EL (cell line): ENCODE results near the gene TFF3.
A peak's percentile ranks its signal among the peaks of the same experiment; 100 is the strongest.

Experiments used
- DNase-seq: peaks from one replicate; pipeline ENCODE4 v3.0.0-alpha.2; 2016

The TFF3 gene

DNA sequence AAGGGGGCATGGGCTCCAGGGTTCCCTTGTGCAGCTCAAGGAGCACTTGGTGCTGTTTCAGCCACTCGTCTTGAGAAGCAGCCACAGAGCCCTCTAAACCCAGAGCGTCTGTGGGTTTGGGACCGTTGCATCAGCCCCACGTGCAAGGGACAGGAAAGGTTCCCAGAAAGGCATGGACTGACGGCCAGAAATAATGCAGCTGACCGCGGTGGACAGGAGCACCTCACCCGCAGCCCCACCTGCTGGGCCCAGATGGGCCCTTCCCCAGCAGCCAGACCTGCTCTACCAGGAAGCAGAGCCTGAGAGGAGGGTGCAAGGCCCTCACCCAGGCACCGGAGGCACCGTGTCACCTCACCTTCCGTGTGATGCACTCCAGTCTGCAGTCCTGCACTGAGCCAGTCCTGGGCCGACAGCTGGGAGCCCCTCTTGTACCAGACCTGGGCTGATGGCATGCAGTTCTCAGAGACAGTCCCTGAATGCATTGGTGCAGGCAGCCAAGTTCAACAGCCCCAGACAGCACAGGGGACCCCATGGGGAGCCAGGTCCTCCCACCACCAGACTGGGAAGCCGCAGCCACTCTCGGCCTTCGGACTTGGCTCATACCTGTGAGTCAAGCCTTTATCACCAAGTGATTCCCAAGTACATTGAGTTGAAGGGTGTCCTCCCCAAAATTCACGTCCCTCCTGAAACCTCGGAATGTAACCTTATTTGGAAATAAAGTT is 4.8 kb upstream of the TFF3 start:
- no peak for DNase-seq

- no peak for DNase-seq
These were observed 4.2 kb upstream of the TFF3 start for GRCh38 chr21:42319376-42319775.

GRCh38 chr21:42317826-42318746 is 2.9 kb upstream of the TFF3 start:
- no peak for DNase-seq

GRCh38 chr21:42317341-42317741 is 2.1 kb upstream of the TFF3 start:
- no peak for DNase-seq

- no peak for DNase-seq
These were observed 1.7 kb upstream of the TFF3 start for GRCh38 chr21:42316891-42317290.

DNA sequence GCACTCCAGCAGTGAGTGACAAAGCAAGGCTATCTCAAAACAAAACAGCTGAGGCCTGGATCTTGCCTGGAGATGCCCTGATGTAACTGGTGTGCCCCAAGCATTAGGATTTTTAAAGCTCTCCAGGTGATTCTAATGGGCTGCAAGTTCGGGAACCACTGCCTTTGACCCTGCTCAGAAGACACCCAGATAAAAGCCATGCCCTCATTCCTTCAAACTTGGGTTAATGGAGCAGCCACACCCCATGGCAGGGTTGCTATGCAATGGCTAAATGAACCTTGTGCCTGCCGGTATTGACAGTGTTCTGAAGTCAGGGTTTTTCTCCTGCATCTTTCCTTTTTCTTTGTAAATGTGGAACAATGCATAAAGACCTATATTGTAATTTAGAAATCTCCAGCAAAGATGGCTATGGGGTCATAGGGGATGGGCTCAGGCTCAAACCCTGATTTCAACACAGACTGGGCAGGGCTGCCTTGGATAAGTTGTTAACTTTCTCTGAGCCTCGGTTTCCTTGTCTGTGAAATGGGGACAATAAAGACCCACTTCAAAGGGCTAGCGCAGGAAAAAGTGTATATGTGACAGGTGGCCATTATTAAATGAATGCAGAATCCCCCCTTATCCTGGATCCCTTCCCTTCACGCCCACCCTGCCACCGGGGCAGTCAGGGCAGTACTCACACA is 453 bp downstream of the TFF3 start:
- no peak for DNase-seq

- DNase-seq: no peak
These were observed 1.7 kb downstream of the TFF3 start for GRCh38 chr21:42313501-42313969.

- no peak for DNase-seq
These were observed 2.5 kb downstream of the TFF3 start for GRCh38 chr21:42312626-42313104.

- no peak for DNase-seq
These were observed 3.2 kb downstream of the TFF3 start for GRCh38 chr21:42311816-42312625.

- no peak for DNase-seq
These were observed 4.0 kb downstream of the TFF3 start for GRCh38 chr21:42311160-42311559.

DNA sequence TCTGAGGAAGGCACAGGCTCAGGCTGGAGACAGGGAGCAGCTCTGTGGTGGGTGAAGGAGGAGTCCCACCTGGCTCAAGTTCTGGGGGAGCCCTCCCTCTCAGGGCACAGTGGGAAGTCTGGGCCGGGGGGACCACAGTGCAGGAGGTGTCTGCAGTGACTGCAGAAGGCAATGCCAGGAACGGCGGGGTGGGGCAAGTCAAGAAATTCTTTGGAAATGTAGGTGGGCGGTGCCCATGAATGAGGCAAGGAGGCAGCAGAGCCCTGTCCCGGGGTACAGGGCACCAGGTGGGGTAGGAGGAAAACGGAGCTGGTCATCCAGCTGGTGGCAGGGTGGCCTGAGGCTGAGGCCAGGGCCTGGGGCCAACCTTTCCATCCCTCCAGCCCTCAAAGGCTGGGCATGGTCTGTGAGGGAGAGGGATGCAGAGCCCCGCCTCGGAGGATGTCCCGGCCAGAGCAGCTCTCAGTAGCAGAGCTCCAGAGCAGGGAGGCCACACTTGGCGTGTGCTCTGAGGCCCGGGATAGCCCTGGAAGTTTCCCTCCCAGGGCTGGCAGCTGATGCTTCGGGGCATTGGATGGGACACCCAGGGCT is 4.7 kb downstream of the TFF3 start:
- DNase-seq: no peak

GRCh38 chr21:42309753-42310213 is 5.4 kb downstream of the TFF3 start:
- peak; percentile 21 for DNase-seq

GRCh38 chr21:42308914-42309752 is 6.1 kb downstream of the TFF3 start:
- no peak for DNase-seq

- no peak for DNase-seq
These were observed 6.9 kb downstream of the TFF3 start for GRCh38 chr21:42308161-42308913.

GRCh38 chr21:42307106-42307505 is 8.1 kb downstream of the TFF3 start:
- DNase-seq: no peak

- no peak for DNase-seq
These were observed 8.7 kb downstream of the TFF3 start for GRCh38 chr21:42306366-42307035.

- DNase-seq: no peak
These were observed 9.5 kb downstream of the TFF3 start for GRCh38 chr21:42305707-42306147.

DNA sequence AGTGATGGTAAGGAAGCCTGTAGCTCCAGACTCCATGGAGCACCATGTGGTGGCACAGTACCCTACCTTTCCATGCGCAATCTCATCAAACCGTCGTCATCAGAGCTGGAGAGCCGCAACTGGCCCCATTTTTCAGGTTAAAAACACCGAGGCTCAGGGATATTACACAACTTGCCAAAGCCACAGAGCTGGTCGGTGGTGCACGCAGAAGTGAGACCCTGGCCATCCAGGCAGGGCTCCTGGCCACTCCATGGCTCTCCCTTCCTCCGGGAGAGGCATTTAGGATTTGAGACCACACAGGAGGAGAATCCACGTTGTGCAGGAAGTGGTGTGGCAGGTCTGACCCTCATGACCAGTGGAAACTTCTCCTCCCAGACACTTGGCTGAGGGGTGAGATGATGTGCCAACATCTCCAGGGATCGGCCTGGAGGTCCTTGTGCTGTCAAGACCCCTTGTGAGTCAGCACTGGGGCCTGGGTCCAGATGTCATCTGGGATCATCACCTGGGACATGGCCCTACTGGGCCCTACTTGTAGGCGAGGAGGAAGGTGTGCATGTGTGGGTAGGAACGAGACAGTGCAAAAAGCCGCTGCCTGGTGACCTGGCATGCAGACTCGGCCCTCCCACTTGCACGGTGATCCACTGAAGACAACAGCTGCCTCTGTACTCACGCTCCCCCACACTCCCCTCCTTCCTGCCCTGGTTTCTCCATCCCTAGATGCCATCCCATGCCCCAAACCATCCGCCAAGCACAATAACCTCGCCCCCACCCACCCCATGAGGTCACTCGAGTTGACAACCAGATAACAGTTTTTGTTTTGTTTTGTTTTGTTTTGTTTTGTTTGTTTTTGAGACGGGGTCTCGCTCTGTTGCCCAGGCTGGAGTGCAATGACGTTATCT is 10.4 kb downstream of the TFF3 start:
- no peak for DNase-seq
